Measurements from ENCODE around the gene EIF2S1.
"Not testable (repeated sequence)": the region's sequence is repeated elsewhere in the genome, so short reads cannot be mapped to it uniquely, and the experiment has no call there.

EIF2S1 gene

DNA sequence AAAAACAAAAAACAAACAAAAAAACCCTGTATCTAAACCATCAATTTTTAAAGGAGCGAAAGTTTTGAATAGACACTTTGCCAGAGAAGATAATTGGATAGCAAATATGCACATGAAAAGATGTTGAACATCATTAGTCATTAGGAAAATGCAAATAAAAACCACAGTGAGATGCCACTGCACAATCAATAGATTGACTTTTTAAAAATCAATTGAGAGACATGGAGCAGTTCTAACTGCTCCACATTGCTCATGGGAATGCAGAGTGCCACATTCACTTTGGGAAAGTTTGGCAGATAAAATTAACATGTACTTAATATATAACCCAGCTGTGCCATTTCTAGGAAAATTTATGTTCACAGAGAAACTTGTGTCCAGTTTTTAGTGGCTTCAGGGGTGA lies 12.7 kb downstream of the EIF2S1 start:
- DNase-seq: no peak

DNA sequence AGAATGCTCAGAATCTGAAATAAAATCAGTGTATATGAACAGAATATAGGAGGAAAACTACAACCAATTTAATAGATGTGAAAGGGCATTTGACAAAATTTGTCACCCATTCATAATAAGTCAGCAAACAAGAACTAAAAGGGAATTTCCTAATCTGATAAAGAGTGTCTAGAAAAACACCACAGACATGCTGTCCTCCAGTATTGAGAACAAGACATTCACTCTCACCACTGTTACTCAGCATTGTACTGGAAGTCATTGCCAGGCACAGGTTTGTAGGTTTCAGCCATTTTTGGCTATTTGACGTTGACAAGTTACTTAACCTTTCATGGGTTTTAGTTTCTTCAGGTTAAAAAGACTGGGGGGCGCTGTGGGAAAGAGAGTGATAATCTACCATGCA lies 13.2 kb downstream of the EIF2S1 start:
- no peak for DNase-seq

DNA sequence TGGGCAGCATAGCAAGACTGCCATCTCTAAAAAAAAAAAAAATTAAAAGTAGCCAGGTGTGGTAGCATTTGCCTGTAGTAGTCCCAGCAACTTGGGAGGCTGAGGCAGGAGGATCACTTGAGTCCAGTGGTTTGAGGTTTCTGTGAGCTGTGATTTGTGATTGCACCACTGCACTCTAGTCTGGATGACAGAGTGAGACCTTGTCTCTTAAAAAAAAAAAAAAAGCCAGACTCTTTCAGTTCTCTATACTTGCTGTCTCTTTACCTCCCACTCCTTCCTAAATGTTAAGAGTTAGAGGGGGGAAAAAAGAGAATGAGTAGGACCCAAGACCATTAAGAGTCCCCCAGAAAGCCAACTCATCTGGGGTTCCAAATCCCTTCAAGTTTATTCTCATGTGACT lies 17.8 kb downstream of the EIF2S1 start:
- no peak for DNase-seq

DNA sequence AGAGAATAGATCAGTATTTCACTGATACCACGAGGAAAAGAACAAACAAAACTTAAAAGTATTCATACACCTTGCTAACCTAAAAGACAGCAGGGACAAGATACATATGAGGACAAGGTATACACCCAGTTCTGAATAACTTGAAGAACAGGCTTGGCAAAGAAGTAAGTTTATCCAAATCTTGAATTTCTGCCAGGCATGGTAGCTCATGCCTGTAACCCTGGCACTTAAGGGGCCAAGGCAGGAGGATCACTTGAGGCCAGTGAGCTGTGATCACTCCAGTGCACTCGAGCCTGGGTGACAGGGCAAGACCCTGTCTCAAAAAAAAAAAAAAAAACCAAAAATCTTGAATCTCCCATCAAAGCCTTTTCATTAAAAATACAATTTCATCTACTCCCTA lies 25.0 kb downstream of the EIF2S1 start:
- DNase-seq: no peak

DNA sequence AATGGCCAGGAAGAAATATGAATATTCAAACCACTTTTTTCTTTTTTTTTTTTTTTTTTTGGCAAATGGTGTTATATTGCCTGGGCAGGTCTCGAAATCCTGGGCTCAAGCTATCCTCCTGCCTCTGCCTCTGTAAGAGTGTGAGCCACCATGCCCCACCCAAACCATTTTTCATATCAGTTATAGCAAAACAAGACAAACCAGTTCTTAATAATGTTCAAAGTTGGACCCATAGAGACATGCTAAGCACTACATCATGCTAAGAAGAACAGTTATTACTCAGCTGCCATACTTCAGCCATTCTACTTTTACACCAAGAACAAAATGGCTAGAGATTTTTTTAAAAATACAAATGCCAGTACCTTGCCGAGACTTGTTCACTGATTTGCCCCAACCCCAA lies 25.5 kb downstream of the EIF2S1 start:
- no peak for DNase-seq

DNA sequence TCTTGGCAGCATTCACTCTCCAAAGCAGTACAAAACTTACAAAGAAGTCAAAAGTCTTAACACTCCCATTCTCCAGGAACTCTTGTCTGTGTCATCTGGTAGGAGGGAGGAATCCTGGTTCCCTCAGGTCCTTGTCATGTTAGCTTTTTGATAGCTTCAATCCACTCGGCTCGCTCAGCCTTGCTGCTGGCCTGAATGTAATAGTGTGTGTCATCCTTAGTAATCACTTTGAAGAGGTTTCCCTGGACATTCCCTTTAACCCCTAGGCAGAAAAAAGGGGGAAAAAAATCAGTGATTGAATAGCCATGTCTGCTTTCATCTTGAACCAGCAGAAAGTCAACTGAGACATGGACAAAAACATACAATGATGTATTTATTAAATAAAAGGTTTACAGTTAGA lies 27.1 kb downstream of the EIF2S1 start:
- no peak for DNase-seq

DNA sequence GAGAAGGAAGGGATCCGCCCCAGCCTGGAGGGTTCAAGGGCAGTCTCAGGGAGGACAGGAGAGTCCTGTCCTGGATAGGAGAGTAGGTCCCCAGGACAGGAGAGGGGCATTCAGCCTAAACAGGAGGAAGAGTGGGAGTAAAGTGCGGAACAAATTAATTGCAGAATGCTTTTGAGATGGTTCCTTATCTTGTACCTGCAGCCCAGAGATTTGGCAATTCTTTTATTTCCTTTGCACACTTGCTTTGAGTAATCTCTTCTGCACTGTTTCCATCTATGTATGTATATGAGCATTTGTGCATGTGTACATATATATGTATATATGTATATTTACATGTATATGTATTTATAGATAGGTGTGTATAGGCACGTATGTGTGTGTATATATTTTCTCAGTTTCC lies 29.1 kb downstream of the EIF2S1 start:
- DNase-seq: no peak

DNA sequence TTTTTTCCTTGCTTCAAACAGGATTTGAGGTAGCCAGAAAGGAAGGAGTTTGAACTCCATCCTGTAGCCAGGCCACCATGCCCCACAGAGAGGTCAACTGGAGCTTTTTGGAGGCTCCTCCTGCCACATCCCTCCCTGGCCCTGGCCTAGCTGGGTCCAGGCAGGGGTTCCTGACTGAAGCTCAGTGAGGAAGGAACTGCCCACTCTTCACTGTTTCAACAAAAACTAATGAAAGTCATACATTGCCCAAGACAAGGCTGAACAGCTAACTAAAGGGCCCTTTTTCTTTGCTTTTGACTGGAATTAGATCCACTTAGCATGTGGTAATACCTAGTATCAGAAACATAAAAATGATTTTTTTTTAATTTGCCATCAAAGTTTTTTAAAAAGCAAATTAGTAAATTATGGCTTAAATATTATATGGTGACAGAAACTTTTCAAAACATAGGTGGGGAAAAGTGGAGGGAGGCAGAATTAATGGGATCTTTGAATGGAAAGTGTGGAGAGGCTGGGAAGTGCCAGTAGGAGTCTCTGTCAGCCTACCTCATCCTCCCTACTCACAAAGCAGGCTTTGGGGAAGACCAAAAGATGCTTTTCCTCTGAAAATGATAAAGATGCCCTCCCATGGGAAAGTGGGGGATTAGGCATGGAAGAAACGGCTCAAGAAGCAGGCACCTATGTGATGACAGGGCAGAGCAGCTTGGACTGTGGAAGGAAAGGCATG lies 29.8 kb downstream of the EIF2S1 start:
- no peak for DNase-seq

DNA sequence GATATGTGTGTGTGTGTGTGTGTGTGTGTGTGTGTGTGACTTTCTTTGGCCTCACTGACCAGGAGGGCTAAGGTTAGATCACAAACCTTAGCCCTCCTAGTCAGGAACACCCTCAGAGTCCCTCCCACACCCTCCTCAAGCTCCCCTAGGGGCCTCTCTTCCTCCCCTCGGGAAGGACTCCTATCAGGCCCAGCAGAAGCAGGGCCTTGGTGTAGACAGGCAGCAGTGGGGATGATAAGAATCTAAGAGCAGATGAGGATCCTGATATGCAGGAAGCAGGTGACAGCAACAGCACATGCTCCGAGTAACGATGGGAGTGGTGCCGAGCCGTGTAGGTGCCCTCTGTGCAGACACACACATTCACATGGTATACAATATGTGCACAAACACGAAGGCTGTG lies 31.1 kb downstream of the EIF2S1 start:
- DNase-seq: no peak

DNA sequence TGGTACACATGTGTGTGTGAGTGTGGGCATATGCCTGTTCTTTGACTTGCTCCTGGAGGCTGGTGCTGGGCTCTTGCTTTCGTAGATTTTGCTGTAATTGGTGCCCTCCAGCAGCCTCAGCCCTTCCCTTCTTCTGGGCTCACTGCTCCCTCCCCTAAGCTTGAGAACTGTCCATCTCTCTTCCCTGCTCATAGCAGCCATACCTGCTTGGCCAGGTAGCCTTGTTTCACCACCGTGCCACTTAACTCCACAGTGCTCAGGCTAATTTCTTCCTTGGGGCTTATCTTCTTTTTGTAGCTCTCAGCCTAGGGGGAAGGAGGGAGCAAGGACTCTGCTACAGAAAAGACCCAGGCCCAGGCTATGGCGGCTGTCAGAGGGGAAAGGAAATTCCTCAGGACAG lies 32.0 kb downstream of the EIF2S1 start:
- DNase-seq: no peak

DNA sequence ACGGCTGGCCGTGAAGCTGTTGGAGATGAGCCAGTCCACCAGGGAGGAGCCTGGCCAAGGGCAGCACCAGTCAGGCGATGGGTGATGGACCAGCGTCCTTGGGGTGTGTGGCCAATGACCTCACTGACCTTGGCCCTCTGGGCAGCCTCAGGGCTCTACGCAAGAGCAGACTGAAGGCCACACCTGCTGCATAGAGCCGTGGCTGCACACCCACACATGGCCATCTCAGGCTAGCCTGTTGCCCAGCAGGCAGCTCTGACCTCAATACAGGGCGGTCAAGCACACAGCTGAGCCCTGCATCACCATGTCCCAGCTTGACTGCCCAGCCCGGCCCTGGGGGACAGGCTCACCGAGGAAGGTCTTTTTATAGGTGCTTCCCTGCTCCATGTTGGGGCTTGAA lies 32.7 kb downstream of the EIF2S1 start:
- DNase-seq: no peak

DNA sequence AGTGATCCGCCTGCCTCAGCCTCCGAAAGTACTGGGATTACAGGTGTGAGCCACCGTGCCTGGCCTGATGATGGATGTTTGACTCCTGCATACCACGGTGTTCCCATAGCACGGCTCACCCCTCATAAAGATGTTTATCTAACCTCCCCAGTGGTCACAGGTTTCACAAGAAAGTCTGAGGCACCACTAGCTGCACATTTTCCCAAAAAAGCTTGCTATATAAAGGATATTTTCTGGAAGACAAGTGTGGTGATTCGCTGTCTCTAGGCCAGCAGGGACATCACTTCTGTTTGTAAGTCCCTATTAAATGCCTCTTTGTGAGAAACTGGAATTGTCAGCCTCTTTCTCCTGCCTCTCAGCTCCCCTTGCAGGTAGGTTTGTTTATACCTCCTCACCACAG lies 33.6 kb downstream of the EIF2S1 start:
- no peak for DNase-seq

DNA sequence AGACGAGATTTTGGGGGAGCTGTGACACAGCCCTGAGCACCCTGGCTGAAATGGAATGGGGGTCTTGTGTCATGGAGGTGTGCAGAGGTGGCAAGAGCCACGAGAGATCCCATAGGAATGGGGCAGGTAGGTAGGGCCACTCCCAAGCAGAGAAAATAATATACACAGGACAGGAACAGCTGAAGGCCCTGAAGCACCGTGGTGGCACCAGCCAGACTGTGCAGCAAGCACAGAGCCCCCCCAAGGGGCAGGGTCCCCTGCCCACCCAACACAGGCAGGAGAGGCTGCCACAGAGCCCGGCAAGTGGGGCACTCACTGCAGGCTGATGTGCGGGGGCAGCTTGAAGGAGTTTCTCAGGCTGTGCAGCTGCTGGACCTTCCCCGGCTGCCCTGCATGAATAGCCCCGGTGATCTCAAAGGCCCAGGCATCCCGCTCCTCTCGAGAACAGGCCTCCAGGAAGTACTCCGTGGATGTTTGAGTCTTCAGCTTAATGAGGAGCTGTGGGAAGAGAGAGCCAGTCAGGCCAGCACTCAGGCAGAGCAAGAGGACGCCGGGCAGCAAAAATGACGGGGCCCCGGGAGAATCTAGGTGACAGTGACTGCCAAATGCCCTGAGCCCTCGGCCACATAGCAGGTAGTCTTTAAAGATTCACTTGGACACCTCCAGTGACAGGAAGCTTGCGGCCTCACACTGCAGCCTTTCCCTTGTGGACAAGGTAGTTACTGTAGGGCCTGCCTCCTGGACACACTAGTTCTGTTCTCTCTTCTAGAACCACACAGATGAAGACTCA lies 35.2 kb downstream of the EIF2S1 start:
- DNase-seq: no peak

DNA sequence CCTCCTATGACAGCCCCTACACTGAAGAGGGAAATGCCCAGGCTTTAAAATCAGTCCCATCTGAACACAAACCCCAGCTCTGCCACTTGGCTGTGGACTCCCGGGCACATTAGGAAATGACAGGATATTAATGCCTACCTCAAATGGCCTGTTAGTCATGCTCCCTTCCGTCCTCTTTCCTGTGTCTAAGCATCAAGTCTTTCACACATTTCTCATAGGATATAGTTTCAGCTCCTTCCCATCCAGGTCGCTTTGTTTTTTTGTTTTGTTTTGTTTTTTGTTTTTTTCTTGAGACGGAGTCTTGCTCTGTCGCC lies 35.7 kb downstream of the EIF2S1 start:
- DNase-seq: no peak

DNA sequence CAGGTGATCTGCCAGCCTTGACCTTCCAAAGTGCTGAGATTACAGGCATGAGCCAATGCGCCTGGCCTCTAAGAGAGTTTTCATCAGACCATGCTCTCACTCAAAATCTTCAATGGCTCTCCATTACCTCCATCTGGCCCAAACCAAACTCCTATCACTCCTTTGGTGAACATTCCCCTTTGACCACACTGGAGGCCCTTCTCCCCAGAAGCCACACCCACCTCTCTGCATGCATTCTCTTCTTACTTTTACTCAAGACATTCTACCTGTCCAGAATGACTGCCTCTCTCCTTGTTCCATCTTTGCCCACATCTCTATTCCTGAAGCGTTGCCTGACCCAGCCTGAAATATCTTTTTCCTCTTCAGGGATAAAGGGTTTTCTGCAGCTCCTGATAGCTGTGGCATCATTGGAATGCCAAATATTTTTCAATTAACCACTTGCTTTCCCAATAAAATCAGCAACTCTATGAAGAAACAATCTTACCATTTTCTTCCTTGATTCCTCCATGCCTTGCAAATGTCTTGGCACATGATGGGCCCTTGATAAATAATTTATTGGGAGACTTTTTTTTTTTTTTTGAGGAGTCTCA lies 36.3 kb downstream of the EIF2S1 start:
- no peak for DNase-seq

DNA sequence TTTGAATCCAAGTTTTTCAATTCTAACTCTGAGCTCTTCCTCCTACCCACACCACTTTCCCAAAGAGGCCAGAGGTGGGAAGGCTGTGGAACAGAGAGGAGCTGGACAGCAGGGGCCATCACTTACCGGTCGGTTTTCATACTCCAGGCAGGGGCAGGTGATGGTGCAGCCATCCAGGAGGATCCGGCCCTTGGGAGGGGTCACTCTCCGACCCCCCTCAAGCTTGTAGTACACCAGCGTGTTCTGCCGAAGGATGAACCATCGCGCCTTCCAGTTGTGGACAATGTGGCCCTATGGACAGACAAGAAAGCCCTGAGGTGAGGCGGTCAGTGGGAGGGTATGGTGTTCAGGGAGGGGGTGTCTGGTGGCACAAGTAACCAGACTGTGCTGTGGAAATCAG lies 37.4 kb downstream of the EIF2S1 start:
- no peak for DNase-seq

DNA sequence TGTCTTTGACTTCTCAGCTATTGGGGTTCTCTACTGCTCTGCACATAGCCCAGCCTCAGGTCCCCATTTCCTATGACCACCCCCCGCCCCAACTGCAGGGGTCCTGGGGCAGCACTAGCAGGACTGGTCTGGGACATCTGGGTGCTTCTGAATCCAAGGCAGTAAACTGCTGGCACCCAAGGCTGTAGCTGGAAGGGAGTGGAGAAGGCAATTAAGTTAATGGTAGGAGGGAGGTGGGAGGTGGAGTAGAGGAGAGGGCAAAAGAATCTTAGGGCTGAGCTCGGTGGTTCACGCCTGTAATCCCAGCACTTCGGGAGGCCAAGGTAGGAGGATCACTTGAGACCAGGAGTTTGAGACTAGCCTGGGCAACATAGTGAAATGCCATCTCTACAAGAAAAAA lies 40.3 kb downstream of the EIF2S1 start:
- DNase-seq: no peak

DNA sequence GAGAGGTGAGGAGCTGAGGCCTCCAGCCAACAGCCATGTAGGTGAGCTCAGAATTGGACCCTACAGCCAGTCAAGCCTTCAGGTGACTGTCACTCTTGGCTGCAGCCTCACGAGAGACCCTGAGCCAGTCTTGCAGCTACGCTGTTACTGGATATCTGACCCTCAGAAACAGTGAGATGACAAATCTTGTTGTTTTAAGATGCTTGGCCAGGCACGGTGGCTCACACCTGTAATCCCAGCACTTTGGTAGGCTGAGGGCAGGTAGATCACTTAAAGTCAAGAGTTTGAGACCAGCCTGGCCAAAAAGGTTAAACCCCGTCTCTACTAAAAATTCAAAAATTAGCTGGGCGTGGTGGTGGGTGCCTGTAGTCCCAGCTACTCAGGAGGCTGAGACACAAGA lies 45.6 kb downstream of the EIF2S1 start:
- DNase-seq: no peak

DNA sequence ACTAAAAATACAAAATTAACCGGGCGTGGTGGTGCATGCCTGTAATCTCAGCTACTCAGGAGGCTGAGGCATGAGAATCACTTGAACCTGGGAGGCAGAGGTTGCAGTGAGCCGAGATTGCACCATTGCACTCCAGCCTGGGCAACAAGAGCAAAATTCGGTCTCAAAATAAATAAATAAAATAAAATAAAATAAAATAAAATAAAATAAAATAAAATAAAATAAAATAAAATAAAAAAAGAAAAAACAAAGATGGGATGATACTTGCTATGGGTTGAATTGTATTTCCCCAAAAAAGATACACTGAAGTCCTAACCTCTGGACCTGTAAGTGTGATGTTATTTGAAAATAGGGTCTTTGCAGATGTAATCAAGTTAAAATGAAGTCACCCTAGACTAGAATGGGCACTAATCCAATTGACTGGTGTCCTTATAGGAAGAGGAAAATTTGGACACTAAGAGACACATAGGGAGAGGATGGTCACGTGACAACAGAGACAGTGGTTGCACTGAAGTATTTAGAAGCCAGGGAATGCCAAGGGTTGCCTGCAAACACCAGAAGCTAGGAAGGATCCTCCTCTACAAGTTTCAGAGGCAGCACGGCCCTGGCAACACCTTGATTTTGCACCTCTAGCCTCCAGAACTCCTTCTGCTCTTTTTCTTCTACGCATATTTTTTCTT lies 48.1 kb downstream of the EIF2S1 start:
- DNase-seq: not testable (repeated sequence)

DNA sequence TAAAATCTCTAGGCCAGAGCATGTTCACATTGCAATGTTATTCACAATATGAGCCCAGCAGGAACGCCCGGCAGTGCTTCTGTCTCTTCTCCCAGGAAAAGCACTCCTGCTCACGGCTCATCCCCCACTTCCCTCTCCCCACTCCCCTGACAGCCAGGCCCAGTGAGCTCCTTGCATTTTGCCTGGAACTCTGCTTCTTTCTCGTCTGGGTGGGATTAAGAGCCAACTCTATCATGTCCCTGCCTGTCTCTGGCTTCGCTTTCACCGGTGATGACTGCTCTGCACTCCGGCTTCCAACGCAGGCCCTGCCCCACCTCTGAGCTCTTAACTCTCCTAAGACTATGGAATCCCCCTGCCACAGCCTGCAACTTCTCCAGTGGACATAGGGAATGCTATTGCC lies 49.3 kb downstream of the EIF2S1 start:
- no peak for DNase-seq

DNA sequence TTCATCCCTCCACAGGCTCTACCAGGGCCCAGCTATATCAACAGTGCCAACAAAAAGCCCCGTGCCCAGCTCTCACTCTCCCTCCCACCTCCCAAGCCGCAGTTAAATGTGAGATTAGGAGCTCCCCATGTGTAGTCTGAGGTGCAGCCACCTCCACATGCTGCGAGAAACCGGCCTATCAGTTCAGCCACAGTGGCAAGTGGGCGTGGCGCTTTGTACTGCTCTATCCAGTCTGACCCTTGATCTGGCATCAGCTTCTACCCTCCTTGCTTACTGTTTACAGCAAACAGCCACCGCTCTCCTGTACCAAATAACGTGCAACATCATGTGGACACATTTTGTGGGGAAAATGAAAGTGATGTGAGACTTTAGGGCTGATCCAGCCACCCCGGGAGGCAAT lies 50.2 kb downstream of the EIF2S1 start:
- DNase-seq: no peak

DNA sequence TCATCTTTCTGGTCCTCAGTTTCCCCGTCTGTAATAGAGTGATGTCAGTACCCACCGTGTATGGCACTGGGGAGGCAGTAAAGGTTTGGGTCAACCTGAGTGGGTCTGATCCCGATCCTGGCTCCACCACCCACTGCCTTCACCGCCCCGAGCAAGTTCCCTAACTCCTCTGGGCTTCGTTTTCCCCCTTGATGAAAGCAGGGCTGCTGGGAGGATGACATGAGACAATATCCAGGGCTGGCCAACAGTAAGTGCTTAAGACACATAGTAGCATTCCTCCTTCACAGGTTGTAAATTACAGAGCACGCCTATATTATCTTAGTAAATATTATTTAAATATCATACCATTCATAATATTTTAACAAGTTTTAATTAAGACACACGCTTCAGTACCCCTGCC lies 51.2 kb downstream of the EIF2S1 start:
- DNase-seq: no peak

DNA sequence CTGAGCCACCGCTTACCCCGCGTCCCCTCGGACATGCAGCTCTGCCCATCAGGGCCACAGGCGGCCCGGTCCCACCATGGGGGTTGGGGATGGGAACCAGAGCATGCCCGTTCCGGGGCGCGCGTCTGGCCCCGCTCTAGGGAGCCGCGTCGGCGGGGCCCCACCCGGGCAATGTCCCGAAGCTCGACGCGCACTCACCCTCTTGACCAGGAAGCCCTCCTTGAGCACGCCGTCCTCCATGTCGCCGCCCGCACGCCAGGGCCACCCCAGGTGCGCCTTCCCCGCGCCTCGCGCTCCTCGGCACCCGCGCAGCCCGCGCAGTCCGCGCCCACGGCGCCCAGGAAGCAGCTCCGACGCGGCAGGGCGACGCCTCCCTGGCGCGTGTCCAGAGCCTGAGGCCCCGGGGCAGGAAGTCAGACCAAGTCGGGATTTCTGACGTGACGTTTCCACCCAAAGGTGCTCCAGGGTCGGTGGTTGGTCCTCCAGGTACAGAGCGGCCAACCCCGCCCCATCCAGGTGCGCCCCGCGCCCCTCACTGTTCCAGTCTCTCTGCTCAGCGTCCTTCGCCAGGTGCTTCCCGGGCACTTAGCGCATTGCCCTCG lies 51.8 kb downstream of the EIF2S1 start, which contains the start of gene PLEK2:
PLEK2 (minus strand) TSS at position 346 of the 602 bp plus-strand sequence; CDS start at position 240, 106 bp downstream.
- peak; percentile 35 for DNase-seq
